Measurements from ENCODE around the gene SELENOS.
"Not testable (repeated sequence)": the region's sequence is repeated elsewhere in the genome, so short reads cannot be mapped to it uniquely, and the experiment has no call there.

SELENOS gene

DNA sequence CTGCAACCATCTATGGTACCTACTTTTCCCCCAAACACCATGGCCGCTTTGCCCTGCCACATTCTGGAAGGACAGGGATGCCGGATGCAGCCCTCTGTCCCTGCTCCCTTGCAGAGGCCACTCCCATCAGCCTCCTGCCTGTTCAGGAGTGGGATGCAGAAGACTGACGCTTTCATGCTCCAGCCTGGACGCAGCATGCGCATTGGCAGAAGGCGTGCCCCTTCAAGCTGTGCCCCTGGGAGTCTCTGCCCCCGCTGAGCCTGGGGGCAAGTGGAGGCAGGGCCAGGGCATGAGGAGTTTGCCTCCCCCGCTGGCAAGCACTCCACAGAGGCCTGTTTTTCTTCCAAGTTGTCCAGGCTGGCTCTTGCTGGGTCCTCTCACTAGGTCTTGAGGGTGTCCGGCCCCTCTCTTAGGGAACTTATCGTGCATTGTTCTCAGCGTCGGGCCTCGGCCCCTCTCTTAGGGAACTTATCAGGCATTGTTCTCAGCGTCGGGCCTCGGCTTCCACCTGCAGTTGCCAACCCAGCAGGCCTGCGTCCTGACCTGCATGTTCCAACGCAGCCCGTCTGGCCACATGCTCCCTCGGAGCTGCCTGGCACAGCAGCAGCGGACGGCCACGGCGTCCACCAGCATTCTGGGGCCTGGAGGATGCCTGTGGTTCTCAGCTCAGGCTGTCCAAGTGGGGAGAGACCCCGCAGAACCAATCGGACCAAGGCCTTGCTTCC is 32.3 kb upstream of the SELENOS start:
- no peak for DNase-seq

DNA sequence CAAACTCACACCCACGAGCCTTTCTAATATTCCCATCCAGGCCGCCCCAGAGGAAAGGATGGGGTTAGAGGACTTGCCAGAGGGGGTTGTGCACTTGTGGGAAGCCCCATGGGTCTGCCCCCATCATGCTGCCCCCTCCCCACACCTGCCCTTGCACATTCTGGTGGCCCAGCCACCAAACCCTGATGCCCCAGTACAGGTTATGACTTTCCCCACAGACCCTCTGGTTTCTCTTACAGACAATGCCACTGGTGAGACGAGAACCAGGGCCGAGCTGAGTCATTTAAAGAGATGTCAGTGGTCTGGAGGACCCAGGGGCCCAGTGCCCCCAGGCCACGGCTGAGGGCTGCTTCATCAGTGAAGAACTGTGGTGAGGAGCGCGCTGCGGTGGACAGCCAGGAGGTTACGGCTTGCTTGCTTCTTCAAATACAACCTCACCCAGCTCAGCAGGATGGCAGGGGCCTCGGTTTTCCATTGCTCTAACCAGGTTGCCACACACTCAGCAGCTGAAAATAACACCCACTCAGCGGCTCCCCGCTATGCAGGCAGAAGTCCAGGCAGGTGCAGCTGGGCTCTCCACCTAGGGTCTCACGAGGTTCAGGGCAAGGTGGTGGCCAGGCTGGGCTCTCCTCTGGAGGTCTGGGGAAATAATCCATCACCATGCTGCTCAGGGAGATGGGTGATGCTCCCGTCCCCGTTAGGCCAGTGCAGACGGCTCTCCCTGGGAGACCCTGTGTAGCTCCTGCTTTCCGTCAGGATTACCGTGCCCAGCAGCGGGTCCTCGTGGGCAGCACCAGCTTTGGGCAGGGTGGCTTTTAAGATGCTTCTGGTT is 31.5 kb upstream of the SELENOS start:
- no peak for DNase-seq

DNA sequence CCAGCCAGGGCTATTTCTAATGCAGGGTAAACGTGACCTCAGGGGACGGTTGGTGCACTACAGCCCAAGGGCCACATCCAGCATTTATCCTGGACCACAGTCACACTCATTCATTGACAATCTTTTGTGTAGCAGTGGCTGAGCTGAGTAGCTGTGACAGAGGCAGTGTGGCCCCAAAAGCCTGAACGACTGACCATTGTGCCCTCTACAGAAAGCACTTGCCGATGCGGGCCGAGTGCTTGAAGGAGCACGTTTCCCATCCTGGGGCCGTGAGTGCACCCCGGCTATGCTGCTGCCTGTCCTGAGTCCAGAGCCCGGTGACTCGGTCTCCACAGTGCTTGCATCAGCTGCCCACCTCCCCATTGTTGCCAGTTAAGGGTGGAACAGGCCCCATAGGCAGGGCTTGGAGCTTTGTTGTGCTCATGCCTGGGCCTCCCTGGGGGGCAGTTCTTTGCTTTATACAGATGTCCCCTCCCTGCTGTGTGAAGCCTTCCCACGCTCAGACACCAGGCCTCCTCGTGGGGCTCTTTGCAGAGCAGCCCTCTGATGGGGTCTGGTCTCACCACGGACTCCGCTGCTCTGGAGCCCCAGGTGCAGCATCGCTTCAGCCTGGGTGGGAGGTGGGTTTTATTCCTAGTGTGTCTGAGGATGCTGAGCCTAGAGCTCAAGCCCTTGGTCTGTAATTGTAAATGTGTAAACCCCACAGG is 30.8 kb upstream of the SELENOS start:
- no peak for DNase-seq

DNA sequence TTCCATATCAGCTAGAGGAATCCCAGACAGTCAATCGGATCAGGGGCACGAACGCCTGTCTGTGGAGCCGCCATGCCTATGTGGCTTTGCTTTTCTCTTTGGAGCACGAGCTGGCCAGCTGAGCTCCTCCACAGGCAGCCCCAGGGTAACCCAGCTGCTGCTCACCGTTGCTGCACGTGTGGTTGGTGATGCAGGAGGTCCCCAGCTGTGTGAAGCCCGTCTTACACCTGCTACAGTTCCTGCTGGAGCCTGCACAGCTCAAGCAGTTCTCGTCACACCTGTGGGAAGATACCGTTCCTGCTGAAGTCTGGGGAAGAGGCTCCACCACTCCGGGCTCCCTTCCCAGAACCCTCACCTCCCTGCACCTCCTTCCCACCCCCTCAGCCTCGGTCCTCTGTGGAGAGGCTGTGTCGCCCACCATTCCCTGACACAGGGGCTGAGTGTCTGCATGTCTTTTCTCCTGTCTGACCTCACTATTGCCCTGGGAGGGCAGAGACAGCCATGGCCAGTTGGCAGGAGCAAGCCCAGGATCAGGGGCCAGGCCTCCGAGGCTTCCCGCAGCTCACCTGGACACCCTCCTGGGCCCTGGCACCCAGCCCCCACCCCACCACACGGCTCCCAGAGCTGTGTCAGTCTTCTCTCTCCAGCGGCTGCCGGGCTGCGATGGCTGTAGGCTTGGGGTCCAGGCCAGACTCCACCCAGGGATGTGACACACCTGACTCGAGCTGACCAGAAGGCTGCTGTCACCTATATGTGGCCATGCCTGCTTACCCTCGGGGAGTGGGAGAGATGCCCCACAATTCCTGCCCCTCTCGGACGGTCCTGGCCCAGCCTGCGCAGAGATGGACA is 30.0 kb upstream of the SELENOS start:
- DNase-seq, result no peak

DNA sequence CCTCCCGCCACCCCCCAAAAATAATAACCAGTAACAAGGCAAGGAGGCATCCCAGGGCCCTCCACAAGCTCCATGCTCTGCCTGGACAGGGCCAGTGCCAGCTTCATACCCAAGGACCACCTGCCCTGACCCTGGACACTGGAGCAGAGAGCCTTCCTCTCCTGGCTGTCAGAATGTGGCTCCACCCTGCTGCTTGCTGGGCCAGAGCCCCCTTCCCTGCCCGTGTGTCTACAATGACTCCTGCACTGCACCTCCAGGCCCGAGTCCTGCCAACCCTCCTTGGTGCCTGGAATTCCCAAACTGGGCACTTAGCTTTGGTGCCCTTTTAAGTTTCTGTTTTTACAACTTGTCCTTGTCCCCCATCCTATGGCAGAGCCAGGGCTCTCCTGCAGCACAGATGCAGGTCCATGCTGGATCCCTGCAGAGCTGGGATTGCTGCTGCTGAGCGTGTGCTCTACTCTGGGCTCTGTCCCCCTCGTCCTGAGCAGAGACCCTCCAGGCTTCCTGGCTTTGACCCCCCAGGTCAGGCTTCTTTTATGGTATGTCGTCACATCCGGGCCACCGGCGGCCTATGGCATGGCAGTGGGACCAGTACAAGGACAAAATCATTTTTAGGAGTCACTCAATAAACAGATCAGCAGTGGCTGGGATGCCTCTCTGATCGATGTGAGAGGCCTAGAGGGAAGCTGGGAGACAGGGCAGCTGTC is 29.2 kb upstream of the SELENOS start:
- no peak for DNase-seq

DNA sequence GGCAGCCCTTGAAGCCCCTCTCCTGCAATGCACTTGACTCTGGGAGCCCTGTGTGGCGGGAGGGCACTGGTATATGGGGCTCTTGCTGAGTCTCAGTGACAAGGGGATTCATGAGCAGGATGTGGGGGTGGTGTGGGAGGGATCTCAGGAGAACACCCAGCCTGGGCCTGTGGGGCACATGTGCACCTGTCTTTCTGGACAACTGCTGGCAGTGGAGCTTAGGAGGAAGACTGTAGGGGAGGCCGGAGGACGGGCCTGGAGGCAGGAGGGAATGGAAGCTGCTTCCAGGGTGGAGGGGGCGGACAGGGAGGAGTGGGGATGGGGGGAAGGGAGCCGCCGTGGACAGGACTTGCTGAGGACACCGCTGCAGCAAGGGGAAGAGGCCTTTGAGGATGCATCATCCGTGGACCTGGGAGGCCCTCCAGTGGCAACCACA is 28.6 kb upstream of the SELENOS start:
- DNase-seq, result no peak

DNA sequence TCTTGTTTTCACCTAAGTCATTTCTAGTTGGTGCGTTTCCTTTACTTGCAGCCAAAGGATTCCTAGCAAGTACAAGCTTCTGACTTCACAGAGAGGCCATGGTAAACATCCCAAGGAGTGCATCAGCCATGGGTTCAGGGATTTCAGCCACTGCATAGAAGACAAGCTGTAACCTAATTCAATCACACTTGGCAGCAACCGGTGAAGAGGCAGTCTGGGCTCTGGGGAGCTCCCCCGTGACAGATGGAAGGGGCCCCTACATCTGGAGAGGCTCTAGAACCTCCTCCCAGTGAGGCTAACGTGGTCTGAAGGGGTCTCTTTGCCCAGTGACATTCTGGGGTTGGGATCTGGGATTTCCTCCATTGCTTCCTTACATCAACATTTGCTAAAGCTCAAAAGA is 26.1 kb upstream of the SELENOS start:
- no peak for DNase-seq

DNA sequence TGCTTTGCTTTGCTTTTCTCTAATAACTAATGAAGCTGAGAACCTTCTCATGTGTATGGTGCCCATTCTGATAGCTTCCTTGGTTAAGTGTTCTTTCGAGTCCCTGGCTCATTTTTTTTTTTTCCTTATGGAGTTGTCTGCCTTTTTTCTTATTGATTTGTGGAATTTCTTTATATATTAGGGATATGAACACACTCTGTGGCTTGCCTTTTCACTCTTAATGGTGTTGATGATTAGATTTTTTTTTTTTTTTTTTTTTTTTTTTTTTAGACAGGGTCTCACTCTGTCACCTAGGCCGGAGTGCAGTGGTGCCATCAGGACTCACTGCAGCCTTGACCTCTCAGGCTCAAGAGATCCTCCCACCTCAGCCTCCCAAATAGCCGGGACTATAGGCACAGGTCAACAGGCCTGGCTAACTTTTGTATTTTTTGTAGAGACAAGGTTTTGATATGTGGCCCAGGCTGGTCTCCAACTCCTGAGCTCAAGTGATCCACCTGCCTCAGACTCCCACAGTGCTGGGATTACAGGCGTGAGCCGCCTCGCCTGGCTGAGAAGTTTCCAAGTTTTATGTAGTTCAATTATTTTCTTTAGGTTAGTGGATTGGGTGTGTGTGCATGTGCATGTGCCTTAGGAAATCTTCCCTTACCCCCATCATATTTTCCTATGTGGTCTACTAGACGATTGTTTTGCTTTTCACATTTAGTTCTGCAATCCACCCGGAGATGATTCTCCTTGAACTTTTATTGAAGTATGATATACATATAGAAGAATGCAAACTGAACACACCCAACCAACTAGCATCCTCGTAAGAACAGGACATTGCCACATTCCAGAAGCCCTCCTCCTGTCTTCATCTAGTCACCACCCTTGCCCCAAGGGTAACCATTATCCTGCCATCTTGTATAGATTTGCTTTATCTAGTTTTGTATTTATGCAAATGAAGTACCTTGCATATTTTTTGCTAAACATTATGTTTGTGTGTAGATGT is 19.4 kb upstream of the SELENOS start:
- no peak for DNase-seq

DNA sequence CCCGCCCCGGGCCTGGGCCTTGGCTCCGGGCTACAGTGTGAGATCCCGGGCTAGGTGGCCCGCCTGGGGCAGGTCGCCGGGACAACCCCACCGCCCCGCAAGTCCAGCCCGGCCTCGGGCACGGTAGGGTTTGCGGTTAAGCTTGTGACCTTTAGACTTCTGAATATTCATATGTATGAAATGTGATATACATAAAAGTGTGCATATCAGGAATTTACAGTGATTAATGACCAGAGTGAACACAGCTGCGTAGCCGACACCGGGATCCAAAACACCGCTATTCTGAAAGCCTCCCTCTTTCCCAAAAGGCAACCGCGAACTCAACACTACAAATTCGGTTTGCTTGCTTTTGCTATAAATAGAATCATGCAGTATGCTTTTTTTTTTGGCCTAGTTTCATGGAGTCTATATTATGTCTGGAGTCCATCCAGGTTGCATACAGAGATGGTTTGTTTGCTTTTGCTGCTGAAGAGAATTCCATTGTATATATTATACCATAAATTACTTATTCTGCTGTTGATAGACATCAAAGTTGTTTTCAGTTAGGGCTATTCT is 18.4 kb upstream of the SELENOS start:
- no peak for DNase-seq

DNA sequence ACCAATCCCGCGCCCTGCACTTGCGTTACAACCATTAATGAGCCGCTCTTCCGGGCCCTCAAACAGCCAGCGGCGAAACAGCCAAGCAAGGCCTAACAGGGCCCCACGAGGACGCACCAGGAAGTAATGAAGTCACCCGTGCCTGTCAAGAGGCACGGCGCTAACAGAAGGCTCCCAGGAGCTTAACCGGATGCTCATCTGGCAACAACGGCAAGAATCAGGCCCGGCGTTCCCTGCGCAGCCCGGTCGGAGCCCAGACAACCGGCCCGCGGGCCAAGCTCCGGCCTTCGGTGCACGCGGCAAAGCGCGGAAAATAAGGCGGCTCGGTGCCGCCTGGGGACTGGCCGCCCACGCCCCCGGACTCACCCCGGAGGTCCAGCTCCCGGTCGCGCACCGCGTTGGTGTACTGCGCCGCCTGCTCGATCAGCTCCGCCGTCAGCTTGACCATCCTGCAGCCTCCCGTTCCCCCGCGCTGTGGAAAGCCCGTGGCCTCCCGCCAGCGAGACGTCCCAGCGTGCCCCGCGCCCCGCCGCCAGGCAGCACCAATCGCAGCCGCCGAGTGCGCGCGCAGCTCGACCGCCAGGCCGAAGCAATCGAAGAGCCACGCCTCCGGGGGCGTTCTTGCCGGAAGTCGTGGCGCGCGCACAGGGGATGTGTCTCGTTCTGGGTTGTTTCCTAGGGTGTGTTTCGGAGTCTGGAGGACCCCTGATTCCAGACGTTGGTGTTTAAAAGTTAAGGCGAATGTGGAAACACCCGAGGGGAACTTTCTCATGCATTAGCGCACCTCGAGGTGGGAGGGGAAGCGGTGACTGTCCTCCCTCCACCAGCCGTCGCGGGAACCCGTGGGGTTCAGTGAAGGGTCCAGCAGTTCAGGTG is 17.7 kb upstream of the SELENOS start, which contains the start of gene SNRPA1:
Gene SNRPA1 (minus strand): TSS at position 518 of the 876 bp plus-strand sequence. CDS start 70 bp downstream, at position 448.
- peak; percentile 88 to 89 for DNase-seq

DNA sequence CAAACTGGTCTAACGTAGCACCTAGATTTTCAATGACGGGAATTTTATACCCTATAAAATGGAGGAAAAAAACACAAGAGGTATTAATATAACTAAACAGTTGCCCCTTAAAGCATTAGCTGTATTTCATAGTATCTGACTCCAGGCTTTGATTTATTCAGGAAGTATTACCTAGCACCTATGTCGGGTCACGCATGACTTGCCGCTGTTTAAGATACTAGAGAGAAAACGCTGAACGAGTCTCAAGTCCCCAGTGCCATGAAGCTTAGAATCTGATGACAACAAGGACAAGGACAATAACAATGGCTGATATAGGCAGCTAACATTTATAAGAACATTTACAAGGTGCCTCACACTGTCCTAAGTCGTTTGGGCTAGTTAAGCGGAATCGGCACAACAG is 15.8 kb upstream of the SELENOS start:
- DNase-seq, result no peak

DNA sequence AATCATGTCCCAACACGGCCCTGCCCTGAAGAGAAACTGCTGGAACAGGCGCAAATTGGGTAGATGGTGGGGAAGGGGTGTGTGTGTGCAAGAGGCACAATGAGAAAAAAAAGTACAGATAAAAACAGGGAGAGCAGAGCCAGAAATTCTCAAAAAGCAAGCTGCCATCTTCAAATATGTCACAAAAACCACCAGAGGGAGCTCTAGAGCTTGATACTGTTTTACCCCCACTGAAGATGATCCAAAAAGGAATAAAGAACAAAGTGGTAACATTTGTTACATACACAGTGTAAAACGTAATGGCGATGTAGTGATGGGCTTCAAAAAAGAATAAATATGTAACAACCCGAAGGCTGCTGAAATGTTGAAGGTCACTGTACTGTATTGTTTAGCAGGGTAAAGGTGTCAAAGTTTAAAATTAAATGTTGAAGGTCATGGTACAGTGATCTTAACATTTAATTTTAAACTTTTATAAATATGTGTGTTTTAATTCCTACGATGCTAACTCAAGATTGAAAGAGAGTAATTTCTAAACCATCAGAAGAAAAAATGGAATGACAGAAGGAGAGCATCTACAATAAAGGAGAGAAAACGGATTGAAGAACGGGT is 11.7 kb upstream of the SELENOS start:
- DNase-seq, result peak; percentile 52 to 69

DNA sequence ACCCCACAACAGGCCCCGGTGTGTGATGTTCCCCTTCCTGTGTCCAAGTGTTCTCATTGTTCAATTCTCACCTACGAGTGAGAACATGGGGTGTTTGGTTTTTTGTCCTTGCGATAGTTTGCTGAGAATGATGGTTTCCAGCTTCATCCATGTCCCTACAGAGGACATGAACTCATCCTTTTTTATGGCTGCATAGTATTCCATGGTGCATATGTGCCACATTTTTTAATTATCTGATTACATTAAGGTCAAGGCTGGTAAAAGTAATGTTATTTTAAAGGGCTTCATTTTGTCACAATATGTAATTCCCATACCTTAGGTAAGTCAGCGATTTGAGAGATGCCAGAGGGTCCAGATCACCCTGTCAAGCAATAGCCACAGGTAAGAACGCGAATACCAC is 10.1 kb upstream of the SELENOS start:
- DNase-seq, result not testable (repeated sequence)

DNA sequence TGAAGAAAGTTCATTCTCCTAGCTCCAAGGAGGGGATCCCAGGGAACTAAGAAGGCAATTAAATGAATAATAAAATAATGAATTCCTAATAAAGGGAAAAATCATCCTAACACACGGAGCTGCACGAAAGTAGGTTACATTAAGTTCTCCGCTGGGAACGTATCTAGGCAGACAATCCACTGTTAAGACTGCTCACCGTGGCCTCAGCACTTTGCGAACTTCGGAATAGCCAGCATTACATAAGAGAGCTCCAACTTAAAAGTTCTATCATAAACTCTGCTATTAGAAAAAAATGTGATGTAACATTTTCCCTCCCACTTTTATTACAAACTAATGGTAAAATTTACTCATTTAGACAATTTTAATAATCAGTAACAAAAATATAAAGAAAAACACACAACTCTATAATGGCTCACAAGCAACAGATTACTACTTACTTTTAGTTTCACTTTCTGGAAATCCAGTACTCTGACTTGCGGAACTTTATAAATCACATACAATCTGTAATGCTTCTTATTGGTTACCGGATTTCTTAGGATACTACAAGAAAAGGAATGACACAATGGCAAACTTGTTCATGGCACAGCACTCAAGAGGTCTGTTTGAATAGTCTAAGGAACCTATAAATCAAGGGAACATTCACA is 9.3 kb upstream of the SELENOS start:
- DNase-seq, result no peak

DNA sequence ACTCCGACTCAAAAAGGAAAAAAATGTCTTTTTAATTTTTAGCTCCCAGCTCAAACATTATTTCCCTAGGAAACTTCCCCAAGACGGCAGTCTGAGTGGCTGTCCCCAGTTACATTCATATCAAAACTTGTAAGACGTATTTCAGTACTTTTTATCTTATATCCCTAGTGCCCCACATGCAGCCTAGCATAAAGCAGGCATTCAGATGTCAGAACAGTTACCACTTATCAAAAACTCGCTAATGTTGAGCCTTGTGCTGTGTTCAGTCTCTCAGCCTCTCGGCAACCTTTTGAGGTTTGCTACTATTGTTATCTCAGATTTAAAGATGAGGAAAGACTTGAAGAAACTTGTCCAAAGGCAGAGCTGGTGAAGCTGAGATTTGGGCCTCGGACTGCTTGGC is 6.6 kb upstream of the SELENOS start:
- no peak for DNase-seq

DNA sequence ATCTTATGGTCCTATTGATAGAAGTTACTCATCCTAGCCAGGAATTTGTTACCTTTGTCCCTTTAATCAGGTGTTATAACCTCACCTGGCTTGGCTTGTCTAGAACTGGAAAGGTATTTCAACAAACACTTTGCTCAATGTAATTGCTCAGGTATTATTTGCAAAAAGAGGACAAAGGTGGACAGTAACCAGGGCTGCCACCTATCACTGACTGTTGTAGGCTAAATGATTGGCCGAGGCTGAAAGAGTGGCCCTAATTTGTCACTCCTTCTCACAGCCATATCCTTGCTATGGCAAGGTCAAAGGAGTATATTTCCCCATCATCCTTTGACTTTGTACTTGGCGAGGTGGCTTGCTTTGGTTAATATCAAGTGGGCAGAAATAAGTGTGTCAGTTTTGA is 2.7 kb upstream of the SELENOS start:
- DNase-seq, result no peak

DNA sequence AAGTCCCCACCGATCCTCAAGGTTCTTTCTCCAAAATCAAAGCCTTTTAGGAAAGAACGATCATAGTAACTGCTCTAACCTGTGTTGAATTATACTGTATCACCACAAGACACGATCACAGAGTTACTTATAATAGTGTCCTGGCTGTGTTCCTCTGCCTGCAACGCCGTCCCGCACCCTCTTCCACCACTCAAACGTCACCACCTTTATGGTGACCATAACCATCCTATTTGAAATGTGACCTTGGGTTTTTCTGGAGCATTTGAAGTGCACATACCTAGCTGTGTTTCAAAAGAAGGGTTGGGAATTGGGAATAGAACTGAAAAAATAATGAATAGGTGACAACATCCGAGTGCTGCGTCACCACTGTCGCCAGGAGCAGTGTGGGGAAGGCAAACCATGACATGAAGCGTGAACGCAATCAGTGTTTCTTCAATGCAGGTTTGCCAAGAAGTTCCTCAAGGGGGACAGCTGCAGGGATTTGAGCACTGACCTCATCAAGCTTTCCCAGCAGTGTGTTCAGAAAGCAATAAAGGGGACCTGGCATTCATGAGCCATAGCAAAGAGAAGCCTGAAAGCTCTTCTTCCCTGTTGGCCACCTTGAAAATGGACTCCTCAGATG is 769 bp upstream of the SELENOS start:
- no peak for DNase-seq

Data from AML-193 (cell line).